Measurements from ENCODE around the gene FKRP.
A peak's percentile ranks its signal among the peaks of the same experiment; 100 is the strongest.

FKRP gene

DNA sequence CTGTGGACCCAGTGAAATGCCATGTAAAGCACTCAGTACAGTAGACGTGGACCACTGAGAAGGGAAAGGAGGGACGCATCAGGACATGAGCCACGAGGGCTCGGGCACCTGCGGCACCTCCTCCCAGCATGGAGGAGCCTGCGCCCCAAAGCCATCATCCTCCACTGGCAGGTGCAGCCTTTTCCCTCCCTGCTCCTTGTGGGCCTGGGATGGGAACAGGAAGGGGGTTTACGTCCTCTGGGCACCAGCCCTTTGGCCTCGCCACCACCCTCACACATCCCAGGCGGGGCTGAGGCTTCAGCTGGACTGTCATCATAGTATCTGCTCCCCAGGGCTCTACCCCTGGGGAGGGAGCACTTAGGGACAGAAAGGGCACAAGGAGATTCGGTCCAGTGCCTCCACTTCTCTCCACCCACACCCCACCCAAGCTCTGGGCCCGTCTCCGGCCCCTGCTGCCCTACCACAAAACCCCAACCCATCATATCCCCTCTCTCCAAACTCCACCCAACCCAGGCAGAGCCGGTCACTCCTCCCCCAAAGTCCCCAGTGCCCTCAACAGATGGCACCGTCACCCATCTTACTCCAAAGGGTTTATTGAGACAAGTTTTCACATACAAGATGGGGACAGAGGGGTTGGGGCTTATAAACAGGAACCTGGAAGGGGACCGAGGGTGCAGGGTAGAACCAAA, 26.8 kb upstream of the FKRP start:
- TF ChIP-seq PAX5 (IDR thresholded peaks at IDR 0.05; ENCODE audit: insufficient read depth, low read length, severe bottlenecking) (peak; percentile 44), POLR2A (IDR thresholded peaks at IDR 0.05; ENCODE audit: low read depth, low read length) (0 out of 2 replicates have a peak, but pooled peaks have one; percentile 36), POU2F2 (IDR thresholded peaks at IDR 0.05; ENCODE audit: low read depth, low read length) (no peak; the same call in 1 of the 2 replicates), TAF1 (IDR thresholded peaks at IDR 0.05; ENCODE audit: low read depth, low read length) (no peak)
- peak; percentile 66 for DNase-seq (ENCODE audit: insufficient read length, low spot score)
- FAIRE-seq = peak; percentile 97

DNA sequence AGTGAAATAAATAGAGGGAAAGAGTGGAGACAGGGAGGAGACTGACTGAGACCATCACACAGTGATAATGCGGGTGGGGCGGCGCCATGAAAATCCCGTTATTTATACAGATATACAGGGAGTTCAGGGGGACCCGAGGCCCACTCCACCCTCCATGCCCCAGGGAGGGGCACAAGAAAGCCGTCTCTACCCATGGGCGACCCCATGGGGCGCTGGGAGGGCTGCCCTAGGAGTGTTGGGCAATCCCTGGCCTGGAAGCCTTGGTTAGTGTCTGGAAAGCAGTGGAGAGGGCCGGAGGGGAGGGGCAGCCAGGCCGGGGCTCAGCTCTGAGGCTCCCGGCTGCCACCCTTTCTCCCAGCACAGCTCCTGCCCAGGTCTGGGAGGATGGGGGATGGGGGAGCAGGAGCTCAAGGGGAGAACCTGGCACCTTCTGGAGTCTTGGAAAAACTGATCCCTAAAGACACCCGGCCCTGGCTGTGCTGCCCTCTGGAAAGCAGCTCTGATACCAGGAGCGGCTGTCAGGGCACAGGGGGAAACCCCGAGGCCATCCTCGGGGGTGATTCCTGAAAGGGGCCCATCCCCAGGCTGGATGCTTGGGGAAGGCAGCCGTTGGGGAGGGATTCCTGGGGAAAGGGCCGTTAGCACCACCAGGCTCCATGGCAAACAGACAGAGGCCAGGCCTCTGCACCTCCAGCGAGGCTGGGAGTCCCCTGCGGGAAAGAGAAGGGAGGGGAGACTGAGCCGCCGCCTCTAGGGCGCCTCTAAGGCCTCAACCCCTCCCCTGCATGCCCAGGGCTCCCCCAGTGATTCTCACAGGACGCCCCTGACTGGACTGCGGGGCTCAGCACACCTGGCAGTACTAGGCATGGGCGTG, 26.0 kb upstream of the FKRP start:
- DNase-seq (ENCODE audit: insufficient read length, low spot score) (no peak), FAIRE-seq (no peak)
- no peak for TF ChIP-seq POU2F2 (IDR thresholded peaks at IDR 0.05; ENCODE audit: low read depth, low read length)
- no peak for TF ChIP-seq PAX5 (IDR thresholded peaks at IDR 0.05; ENCODE audit: insufficient read depth, low read length, severe bottlenecking)
- TF ChIP-seq POLR2A (IDR thresholded peaks at IDR 0.05; ENCODE audit: low read depth, low read length) = no peak
- no peak for TF ChIP-seq SPI1 (IDR thresholded peaks at IDR 0.05; ENCODE audit: low read depth, low read length)
- no peak; the same call in 1 of the 2 replicates for TF ChIP-seq POLR2AphosphoS5 (IDR thresholded peaks at IDR 0.05; ENCODE audit: low read depth, low read length)
- TF ChIP-seq TAF1 (IDR thresholded peaks at IDR 0.05; ENCODE audit: low read depth, low read length) = no peak

DNA sequence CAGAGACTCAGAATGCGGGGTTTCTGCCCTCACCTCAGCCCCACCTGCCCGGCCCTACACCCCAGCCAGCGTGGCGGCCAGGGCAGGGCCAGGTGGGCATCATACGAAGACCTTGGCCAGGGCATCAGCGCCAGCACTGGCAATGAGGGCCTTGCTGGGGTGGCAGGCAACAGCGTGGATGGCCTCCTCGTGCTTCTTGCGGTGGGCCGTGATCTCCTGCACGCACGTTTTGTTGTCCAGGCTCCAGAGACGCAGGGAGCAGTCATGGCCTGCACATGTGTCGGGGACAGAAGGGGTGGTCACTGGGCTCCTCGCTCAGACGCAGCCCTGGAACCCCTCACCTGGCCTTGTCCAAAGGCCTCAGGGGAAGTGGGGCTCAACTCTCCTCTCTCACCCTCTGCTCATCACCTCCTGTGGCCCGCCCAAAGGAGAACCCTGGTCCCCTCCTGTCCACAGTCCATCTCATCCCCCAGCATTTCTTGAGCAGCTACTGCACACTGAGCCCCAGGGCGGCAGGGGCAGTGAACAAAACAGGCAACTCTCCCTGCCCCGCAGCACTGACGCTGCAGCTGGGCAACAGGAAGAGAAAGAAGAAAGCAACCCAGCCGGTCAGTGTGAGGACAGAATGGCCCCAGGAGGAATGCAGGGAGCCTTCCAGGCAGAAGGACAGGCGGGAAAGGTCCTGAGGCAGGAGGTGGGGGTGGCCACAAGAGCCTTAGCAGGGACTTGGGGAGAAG, 25.2 kb upstream of the FKRP start:
- TF ChIP-seq SPI1 (IDR thresholded peaks at IDR 0.05; ENCODE audit: low read depth, low read length) = no peak
- no peak for TF ChIP-seq POLR2A (IDR thresholded peaks at IDR 0.05; ENCODE audit: low read depth, low read length)
- no peak for TF ChIP-seq POU2F2 (IDR thresholded peaks at IDR 0.05; ENCODE audit: low read depth, low read length)
- TF ChIP-seq POLR2AphosphoS5 (IDR thresholded peaks at IDR 0.05; ENCODE audit: low read depth, low read length) = no peak
- TF ChIP-seq PAX5 (IDR thresholded peaks at IDR 0.05; ENCODE audit: insufficient read depth, low read length, severe bottlenecking) = no peak
- no peak for TF ChIP-seq TAF1 (IDR thresholded peaks at IDR 0.05; ENCODE audit: low read depth, low read length)
- DNase-seq (ENCODE audit: insufficient read length, low spot score) (no peak), FAIRE-seq (no peak)

DNA sequence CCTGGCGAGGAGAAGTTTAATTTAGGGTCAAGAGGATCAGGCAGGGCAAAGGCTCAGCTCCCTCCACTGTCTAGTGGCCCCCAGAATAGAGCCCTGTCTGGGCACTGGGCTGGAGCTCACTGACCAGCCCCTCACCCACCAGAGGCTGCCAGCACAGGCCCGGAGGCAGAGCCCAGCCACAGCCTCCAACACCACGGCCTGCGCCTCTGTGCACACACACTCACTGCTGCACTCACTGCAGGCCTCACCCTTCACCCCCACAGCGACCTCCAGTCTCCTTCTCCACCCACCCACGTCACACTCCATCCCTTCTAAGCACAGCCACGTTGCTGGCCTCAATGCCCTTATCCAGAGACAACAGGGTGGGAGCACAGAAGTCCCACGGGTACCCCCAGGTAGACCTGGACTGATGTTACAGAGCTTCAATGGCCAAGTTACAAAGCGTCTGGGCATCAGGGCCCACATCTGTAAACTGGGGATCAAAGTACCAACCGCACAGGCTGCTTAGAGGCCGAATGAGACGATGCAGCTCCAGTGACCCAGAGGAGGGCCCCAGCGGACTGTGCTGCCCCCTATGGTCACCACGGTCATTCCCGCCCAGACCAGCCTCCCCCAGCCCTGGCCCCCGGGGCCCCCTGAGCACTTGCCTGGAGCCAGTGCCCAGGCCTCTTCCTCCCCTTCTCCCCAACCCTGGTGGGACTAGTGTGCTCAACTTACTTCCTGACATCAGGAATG, 24.4 kb upstream of the FKRP start:
- peak; percentile 43 for FAIRE-seq
- no peak for TF ChIP-seq SPI1 (IDR thresholded peaks at IDR 0.05; ENCODE audit: low read depth, low read length)
- TF ChIP-seq POLR2A (IDR thresholded peaks at IDR 0.05; ENCODE audit: low read depth, low read length) = no peak
- no peak for TF ChIP-seq POLR2AphosphoS5 (IDR thresholded peaks at IDR 0.05; ENCODE audit: low read depth, low read length)
- no peak for DNase-seq (ENCODE audit: insufficient read length, low spot score)

DNA sequence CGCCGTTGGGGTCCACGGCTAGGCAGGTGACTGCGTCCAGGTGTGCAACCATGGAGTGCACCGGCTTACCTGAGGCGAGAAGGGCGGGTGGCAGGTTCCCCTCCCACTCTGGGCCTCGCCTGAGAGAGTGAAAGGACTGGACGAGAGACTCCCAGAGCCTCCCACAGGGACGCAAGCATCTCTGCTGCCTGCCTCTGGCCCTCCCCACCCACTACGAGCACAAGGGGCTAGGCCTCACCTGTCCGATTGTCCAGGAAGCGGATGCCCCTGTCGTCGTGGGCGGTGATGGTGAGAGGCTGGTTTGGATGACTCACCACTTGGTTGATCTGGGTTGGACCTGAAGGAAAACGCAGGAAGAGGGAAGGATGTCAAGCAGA, 23.9 kb upstream of the FKRP start:
- FAIRE-seq (no peak), DNase-seq (ENCODE audit: insufficient read length, low spot score) (no peak)
- TF ChIP-seq POLR2AphosphoS5 (IDR thresholded peaks at IDR 0.05; ENCODE audit: low read depth, low read length) (no peak), POU2F2 (IDR thresholded peaks at IDR 0.05; ENCODE audit: low read depth, low read length) (no peak), TAF1 (IDR thresholded peaks at IDR 0.05; ENCODE audit: low read depth, low read length) (no peak), PAX5 (IDR thresholded peaks at IDR 0.05; ENCODE audit: insufficient read depth, low read length, severe bottlenecking) (no peak), POLR2A (IDR thresholded peaks at IDR 0.05; ENCODE audit: low read depth, low read length) (no peak), SPI1 (IDR thresholded peaks at IDR 0.05; ENCODE audit: low read depth, low read length) (no peak)

DNA sequence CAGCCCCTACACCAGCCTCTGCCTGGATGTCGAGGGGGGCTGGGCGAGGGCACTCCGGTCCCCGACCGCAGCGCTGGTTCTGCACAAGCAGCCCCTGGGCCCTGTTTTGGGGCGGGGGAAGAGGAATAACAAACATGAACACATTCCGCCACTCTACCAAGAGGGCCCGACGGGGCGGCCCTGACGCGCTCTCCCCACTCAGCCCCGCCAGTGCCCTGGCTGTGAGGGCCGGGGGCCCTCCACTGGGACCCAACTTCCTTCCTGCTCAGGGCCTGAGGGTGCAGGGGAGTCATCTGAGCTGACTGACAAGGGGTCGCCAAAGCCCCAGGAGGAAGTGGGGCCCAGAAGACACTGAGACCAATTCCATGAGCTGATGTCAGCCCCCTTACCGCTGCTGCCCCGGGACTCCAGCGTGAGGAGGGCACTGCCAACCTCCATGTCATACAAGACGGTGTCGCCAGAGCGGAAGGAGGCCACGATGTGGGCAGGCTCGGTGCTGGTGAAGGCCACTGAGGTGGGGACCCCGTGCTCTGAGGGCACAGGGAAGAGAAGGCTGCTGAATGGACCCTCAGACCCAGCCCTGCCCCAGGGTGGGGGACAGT, 23.3 kb upstream of the FKRP start:
- TF ChIP-seq POLR2A (IDR thresholded peaks at IDR 0.05; ENCODE audit: low read depth, low read length) (no peak), SPI1 (IDR thresholded peaks at IDR 0.05; ENCODE audit: low read depth, low read length) (no peak), TAF1 (IDR thresholded peaks at IDR 0.05; ENCODE audit: low read depth, low read length) (no peak), PAX5 (IDR thresholded peaks at IDR 0.05; ENCODE audit: insufficient read depth, low read length, severe bottlenecking) (no peak), POU2F2 (IDR thresholded peaks at IDR 0.05; ENCODE audit: low read depth, low read length) (no peak), POLR2AphosphoS5 (IDR thresholded peaks at IDR 0.05; ENCODE audit: low read depth, low read length) (no peak)
- FAIRE-seq = no peak
- DNase-seq (ENCODE audit: insufficient read length, low spot score) = no peak

DNA sequence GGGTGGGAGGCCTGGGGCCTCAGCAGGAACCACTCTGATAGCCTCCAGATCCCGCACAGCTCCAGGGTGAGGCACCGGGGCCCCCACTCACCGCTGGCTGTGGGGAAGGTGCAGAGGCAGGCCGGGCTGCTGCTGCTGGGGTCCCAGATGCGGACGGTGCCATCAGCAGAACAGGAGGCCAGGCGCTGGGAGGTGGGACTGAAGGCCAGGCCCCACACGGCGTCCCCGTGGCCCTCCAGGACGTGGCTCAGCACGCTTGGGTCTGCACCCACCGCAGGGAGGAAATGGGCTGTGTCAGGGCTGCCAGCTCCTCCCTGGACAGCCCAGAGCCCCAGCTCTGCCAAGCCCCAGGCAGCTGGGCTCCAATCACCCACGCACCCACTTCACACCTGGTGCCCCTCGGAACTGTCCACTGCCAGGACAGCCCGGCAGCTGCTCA, 22.8 kb upstream of the FKRP start:
- DNase-seq (ENCODE audit: insufficient read length, low spot score) (no peak), FAIRE-seq (no peak)
- no peak for TF ChIP-seq SPI1 (IDR thresholded peaks at IDR 0.05; ENCODE audit: low read depth, low read length)
- no peak for TF ChIP-seq POU2F2 (IDR thresholded peaks at IDR 0.05; ENCODE audit: low read depth, low read length)
- no peak for TF ChIP-seq POLR2A (IDR thresholded peaks at IDR 0.05; ENCODE audit: low read depth, low read length)
- no peak for TF ChIP-seq PAX5 (IDR thresholded peaks at IDR 0.05; ENCODE audit: insufficient read depth, low read length, severe bottlenecking)
- no peak for TF ChIP-seq POLR2AphosphoS5 (IDR thresholded peaks at IDR 0.05; ENCODE audit: low read depth, low read length)
- TF ChIP-seq TAF1 (IDR thresholded peaks at IDR 0.05; ENCODE audit: low read depth, low read length) = no peak

DNA sequence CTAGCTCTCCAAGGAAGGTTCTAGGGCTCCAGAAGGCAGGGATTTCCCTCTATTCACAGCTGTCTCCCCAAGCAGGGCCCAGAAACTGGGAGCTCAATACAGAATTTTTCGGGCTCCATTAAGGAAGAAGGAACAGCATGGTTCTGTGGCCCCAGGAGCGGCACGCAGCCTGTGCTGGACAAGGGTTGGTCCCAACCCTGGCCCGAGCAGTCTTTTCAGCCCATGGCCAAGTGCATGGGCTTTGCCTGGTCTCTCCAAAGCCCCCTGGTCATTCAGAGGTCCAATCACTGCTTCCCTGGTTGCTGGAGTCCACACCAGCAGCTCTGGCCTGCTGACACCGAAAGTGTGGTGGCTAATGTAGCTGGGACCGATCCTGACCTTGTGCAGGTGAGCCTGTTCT, 22.4 kb upstream of the FKRP start:
- no peak for TF ChIP-seq SPI1 (IDR thresholded peaks at IDR 0.05; ENCODE audit: low read depth, low read length)
- no peak for TF ChIP-seq PAX5 (IDR thresholded peaks at IDR 0.05; ENCODE audit: insufficient read depth, low read length, severe bottlenecking)
- TF ChIP-seq POU2F2 (IDR thresholded peaks at IDR 0.05; ENCODE audit: low read depth, low read length) = no peak
- TF ChIP-seq POLR2A (IDR thresholded peaks at IDR 0.05; ENCODE audit: low read depth, low read length) = no peak
- no peak for TF ChIP-seq TAF1 (IDR thresholded peaks at IDR 0.05; ENCODE audit: low read depth, low read length)
- TF ChIP-seq POLR2AphosphoS5 (IDR thresholded peaks at IDR 0.05; ENCODE audit: low read depth, low read length) = no peak
- FAIRE-seq (no peak), DNase-seq (ENCODE audit: insufficient read length, low spot score) (no peak)
